ENCODE data around the gene VPREB3. TPM values are rescaled to one million over a fixed set of nuclear protein-coding genes. Genes with fewer than 3 reads are reported as not detected.
"Not testable (repeated sequence)": the region's sequence is repeated elsewhere in the genome, so short reads cannot be mapped to it uniquely, and the experiment has no call there.

The VPREB3 gene
- polyA plus RNA-seq, 1 of the 3 experiments (the other 2 are of a cell fraction), result not detected

DNA sequence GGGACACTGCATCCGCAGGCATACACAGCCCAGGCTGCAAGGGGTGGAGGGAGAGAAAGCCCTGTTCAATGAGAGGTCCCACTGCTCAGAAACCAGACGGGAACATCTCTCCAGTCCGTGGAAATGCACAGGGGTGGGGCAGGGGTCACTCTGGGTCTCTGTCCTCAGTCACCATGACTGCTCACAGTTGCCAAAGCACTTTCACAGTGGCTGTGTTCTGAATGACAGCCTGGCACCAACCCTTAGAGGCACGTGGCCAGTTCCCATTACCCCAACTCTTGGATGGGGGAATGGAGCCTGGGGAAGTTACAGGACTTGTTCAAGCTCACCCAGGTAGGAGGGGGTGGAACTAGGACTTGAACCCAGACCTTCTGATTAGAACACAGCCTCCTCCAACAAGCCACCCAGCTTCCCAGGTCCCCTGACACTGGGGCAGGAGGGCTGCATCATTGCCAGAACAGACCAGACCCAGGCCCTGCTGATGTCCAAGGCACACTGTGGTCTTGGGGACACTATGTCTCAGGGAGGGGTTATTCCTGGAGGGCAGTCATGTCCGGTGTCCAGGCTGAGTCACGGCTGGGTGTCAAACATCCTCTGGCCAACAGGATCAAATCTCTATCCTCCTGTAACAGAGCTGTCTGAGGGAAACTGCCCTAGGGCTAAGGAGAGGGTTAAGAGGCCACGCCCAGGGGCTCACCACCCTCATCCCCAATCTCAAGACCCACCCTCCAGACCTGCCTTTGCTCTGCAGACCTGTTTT is 11.5 kb downstream of the VPREB3 start:
- no peaks in the 10 kb centered on the region for H3K27me3 ChIP-seq (ENCODE audit: insufficient read depth)
- POLR2A ChIA-PET, result no interaction called here
- peaks cover 11% of the 10 kb centered on the region for H3K79me2 ChIP-seq (ENCODE audit: insufficient read depth)
- H3F3A ChIP-seq (replicated peaks; ENCODE audit: insufficient read depth), result no peaks in the 10 kb centered on the region
- no peak overlapping the region for H3K4me2 ChIP-seq
- H3K4me3 ChIP-seq (ENCODE audit: low read depth in 2 of 2, low read length in 1 of 2), result no peak overlapping the region
- DNase-seq, result no peak
- no peaks in the 10 kb centered on the region for H4K20me1 ChIP-seq (ENCODE audit: insufficient read depth)
- no peak overlapping the region for H2AFZ ChIP-seq (ENCODE audit: low read depth)
- H3K27ac ChIP-seq (ENCODE audit: low read depth in 2 of 2, low read length in 1 of 2), result no peak overlapping the region
- peaks cover 8 to 32% of the 10 kb centered on the region in 2 experiments for H3K36me3 ChIP-seq (replicated peaks in 1 of 2; ENCODE audit: control insufficient read depth in 1 of 2, insufficient read depth in 2 of 2, low read length in 1 of 2)
- no peaks in the 10 kb centered on the region for H3K9me2 ChIP-seq
- H3K9ac ChIP-seq, result no peak overlapping the region
- CTCF ChIA-PET, result no interaction called here
- TF ChIP-seq JUND (IDR thresholded peaks at IDR 0.05) (no peak), NFIC (IDR thresholded peaks at IDR 0.05; ENCODE audit: borderline replicate concordance) (no peak)
- H3K9me3 ChIP-seq, result no peaks in the 10 kb centered on the region
- WGBS (ENCODE audit: low lambda C conversion rate), result 67% methylated on average over 2 of the region's 7 CpGs
- H3K4me1 ChIP-seq (ENCODE audit: control insufficient read depth in 1 of 2, insufficient read depth in 2 of 2, low read depth in 1 of 2, low read length in 1 of 2), result no peaks in the 10 kb centered on the region

DNA sequence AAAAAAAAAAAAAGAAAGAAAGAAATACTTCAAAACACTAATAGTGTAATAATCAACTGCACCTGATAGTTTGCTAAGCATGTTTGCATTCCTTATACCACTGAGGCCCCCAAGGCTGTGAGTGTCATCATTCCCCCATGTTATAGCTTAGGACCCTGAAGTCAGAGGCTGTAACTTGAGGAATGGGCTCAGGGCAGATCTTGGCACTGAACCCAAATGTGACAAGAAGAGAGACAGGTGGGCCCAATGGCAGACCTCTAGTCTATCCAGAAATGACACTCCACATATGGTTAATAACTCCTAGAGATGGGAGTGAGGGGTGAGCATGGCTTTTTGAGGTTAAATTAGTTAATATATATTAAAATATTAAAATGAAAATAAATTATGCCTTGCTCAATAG is 16.5 kb downstream of the VPREB3 start:
- Histone ChIP-seq H3K4me1 (ENCODE audit: control insufficient read depth in 1 of 2, insufficient read depth in 2 of 2, low read depth in 1 of 2, low read length in 1 of 2) (no peaks in the 10 kb centered on the region), H3K79me2 (ENCODE audit: insufficient read depth) (no peaks in the 10 kb centered on the region), H3K4me2 (no peak overlapping the region), H3K36me3 (replicated peaks in 1 of 2; ENCODE audit: control insufficient read depth in 1 of 2, insufficient read depth in 2 of 2, low read length in 1 of 2) (peaks cover 0 to 8% of the 10 kb centered on the region in 2 experiments), H3K9ac (no peak overlapping the region), H3K4me3 (ENCODE audit: low read depth in 2 of 2, low read length in 1 of 2) (no peak overlapping the region), H3K27ac (ENCODE audit: low read depth in 2 of 2, low read length in 1 of 2) (no peak overlapping the region), H3K27me3 (ENCODE audit: insufficient read depth) (no peaks in the 10 kb centered on the region), H3F3A (replicated peaks; ENCODE audit: insufficient read depth) (no peaks in the 10 kb centered on the region), H3K9me3 (no peaks in the 10 kb centered on the region), H2AFZ (ENCODE audit: low read depth) (no peak overlapping the region), H3K9me2 (no peaks in the 10 kb centered on the region), H4K20me1 (ENCODE audit: insufficient read depth) (no peaks in the 10 kb centered on the region)
- no peak for TF ChIP-seq EP300 (IDR thresholded peaks at IDR 0.05; ENCODE audit: borderline replicate concordance in 1 of 2, low read depth in 1 of 2, low read length in 1 of 2)
- TF ChIP-seq RCOR1 (IDR thresholded peaks at IDR 0.05; ENCODE audit: low read length), result no peak
- TF ChIP-seq, protein P1, sequence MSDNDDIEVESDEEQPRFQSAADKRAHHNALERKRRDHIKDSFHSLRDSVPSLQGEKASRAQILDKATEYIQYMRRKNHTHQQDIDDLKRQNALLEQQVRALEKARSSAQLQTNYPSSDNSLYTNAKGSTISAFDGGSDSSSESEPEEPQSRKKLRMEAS (IDR thresholded peaks at IDR 0.05; ENCODE audit: low read depth), result no peak
- no peak for TF ChIP-seq POLR2AphosphoS5 (IDR thresholded peaks at IDR 0.05; ENCODE audit: low read depth, low read length)
- TF ChIP-seq TCF12 (IDR thresholded peaks at IDR 0.05), result no peak
- TF ChIP-seq, protein P2, sequence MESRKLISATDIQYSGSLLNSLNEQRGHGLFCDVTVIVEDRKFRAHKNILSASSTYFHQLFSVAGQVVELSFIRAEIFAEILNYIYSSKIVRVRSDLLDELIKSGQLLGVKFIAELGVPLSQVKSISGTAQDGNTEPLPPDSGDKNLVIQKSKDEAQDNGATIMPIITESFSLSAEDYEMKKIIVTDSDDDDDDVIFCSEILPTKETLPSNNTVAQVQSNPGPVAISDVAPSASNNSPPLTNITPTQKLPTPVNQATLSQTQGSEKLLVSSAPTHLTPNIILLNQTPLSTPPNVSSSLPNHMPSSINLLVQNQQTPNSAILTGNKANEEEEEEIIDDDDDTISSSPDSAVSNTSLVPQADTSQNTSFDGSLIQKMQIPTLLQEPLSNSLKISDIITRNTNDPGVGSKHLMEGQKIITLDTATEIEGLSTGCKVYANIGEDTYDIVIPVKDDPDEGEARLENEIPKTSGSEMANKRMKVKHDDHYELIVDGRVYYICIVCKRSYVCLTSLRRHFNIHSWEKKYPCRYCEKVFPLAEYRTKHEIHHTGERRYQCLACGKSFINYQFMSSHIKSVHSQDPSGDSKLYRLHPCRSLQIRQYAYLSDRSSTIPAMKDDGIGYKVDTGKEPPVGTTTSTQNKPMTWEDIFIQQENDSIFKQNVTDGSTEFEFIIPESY (IDR thresholded peaks at IDR 0.05; ENCODE audit: borderline replicate concordance, low read depth), result no peak
- no peak for TF ChIP-seq FOXJ3 (CRISPR knock-in tag; IDR thresholded peaks at IDR 0.05)
- ChIA-PET POLR2A (interaction anchor here (1.7 kb wide), 1 partner anchor 13 kb away, joined by 9 read pairs; the partner anchor contains the start of gene ZNF70), CTCF (interaction anchor here (1.0 to 1.7 kb wide), 2 partner anchors 17 to 112 kb away, joined by 3 to 8 read pairs; partner anchors contain the start of gene VPREB3)
- DNase-seq, result no peak

DNA sequence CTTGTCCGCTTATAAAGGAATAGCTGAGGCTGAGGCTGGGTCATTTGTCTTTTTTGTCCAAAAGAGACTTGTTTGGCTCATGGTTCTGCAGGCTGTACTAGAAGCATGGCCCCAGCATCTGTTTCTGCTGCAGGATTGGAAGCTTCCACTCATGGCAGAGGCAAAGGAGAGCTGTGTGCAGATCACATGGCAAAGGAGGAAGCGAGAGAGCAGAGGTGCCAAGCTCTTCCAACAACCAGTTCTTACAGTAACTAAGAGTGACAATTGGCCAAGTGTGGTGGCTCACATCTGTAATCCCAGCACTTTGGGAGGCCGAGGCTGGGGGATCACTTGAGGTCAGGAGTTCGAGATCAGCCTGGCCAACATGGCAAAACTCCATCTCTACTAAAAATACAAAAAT is 26.1 kb downstream of the VPREB3 start:
- H3K36me3 ChIP-seq (replicated peaks in 1 of 2; ENCODE audit: control insufficient read depth in 1 of 2, insufficient read depth in 2 of 2, low read length in 1 of 2); H3K9me3 ChIP-seq; H3K27me3 ChIP-seq (ENCODE audit: insufficient read depth); H2AFZ ChIP-seq (ENCODE audit: low read depth); H3K9me2 ChIP-seq; H3K27ac ChIP-seq (ENCODE audit: low read depth in 2 of 2, low read length in 1 of 2); H4K20me1 ChIP-seq (ENCODE audit: insufficient read depth); H3K4me1 ChIP-seq (ENCODE audit: control insufficient read depth in 1 of 2, insufficient read depth in 2 of 2, low read depth in 1 of 2, low read length in 1 of 2); H3K79me2 ChIP-seq (ENCODE audit: insufficient read depth); H3K4me3 ChIP-seq (ENCODE audit: low read depth in 2 of 2, low read length in 1 of 2); CTCF ChIA-PET; DNase-seq; H3K9ac ChIP-seq; POLR2A ChIA-PET; H3K4me2 ChIP-seq; H3F3A ChIP-seq (replicated peaks; ENCODE audit: insufficient read depth): not testable (repeated sequence)
- WGBS (ENCODE audit: low lambda C conversion rate), result 71% methylated on average over 4 of the region's 4 CpGs
